GM21786 (cell line): ENCODE data around the gene ASCL1.

Experiments
- ATAC-seq: cut with Tn5 transposase; IDR thresholded peaks from one replicate; pipeline ENCODE4 v1.9.1; 2021; ENCODE audit not compliant: unreplicated experiment

The ASCL1 gene

GRCh38 chr12:102950950-102951619 is 6.4 kb upstream of the ASCL1 start:
- ATAC-seq, result no peak

- no peak for ATAC-seq
Measured at GRCh38 chr12:102951841-102952240, 5.6 kb upstream of the ASCL1 start.

- peak; percentile 26 for ATAC-seq
Measured at GRCh38 chr12:102953221-102953620, 4.3 kb upstream of the ASCL1 start.

GRCh38 chr12:102954134-102954533 is 3.3 kb upstream of the ASCL1 start:
- ATAC-seq, result no peak

- no peak for ATAC-seq
Measured at GRCh38 chr12:102955926-102956737, 1.3 kb upstream of the ASCL1 start.

GRCh38 chr12:102956738-102957327 is 641 bp upstream of the ASCL1 start:
- ATAC-seq, result no peak

- ATAC-seq, result peak; percentile 38
Measured at GRCh38 chr12:102958073-102958829, 777 bp downstream of the ASCL1 start.

- ATAC-seq, result no peak
Measured at GRCh38 chr12:102958830-102959176, 1.3 kb downstream of the ASCL1 start.

GRCh38 chr12:102959391-102959790 is 1.9 kb downstream of the ASCL1 start:
- no peak for ATAC-seq

GRCh38 chr12:102960766-102961465 is 3.4 kb downstream of the ASCL1 start:
- no peak for ATAC-seq

- ATAC-seq, result no peak
Measured at GRCh38 chr12:102961466-102961855, 4.0 kb downstream of the ASCL1 start.

- no peak for ATAC-seq
Measured at GRCh38 chr12:102962532-102962931, 5.1 kb downstream of the ASCL1 start.

GRCh38 chr12:102962986-102963385 is 5.5 kb downstream of the ASCL1 start:
- no peak for ATAC-seq

- no peak for ATAC-seq
Measured at GRCh38 chr12:102963796-102964195, 6.3 kb downstream of the ASCL1 start.

- peak; percentile 35 for ATAC-seq
Measured at GRCh38 chr12:102964872-102965271, 7.4 kb downstream of the ASCL1 start.

- no peak for ATAC-seq
Measured at GRCh38 chr12:102965281-102966155, 8.0 kb downstream of the ASCL1 start.

- no peak for ATAC-seq
Measured at GRCh38 chr12:102966200-102966863, 8.9 kb downstream of the ASCL1 start.

- no peak for ATAC-seq
Measured at GRCh38 chr12:102970780-102971179, 13.3 kb downstream of the ASCL1 start.

GRCh38 chr12:102971227-102971626 is 13.8 kb downstream of the ASCL1 start:
- ATAC-seq, result no peak
